B cell (primary cell): Measurements from ENCODE around the gene TMPRSS13. TPM values are rescaled to one million over a fixed set of nuclear protein-coding genes. Genes with fewer than 3 reads are reported as not detected.

ENCODE experiments used
- ATAC-seq: fragments of 200-7000 bp; cut with Tn5 transposase; one replicate; pipeline ENCODE4 v1.10.0; 2021; ENCODE audit warnings: low read depth, mild to moderate bottlenecking, moderate number of reproducible peaks, moderate library complexity
- CTCF ChIA-PET: fragments of 350-600 bp; sonication (Branson Sonifier 250); formaldehyde crosslinking; loops from one replicate; lab custom pipeline; 2021; ENCODE audit warnings: antibody characterized with exemption, inconsistent platforms; lab: Charles Lee
- POLR2A ChIA-PET: fragments of 350-600 bp; sonication (Branson Sonifier 250); formaldehyde crosslinking; loops from one replicate; lab custom pipeline; 2021; ENCODE audit warnings: antibody characterized with exemption; lab: Charles Lee
- DNase-seq: peaks from one replicate; pipeline ENCODE4 v3.0.0; 2013
- H2AFZ ChIP-seq: 2 replicates; pipeline ENCODE4 v1.6.1; 2012; ENCODE audit warnings: mild to moderate bottlenecking, low read depth, low read length; ENCODE audit not compliant: insufficient read depth, poor library complexity, severe bottlenecking
- H3K27ac ChIP-seq, 2 donors: 1 replicate in 1 of 2; 2 replicates in 1 of 2; pipeline ENCODE4 v1.5.1; 2012 to 2013; ENCODE audit warnings: low read length in 2 of 2, mild to moderate bottlenecking in 2 of 2, moderate library complexity in 1 of 2
- H3K27me3 ChIP-seq, 4 experiments: fragments of 200-600 bp in 1 of 4; sonication (generic) in 1 of 4; replicated peaks in 1 of 4; 1 replicate in 2 of 4; 2 replicates in 2 of 4; pipeline versions ENCODE4 v1.6.1 to v1.7.0; 2013 to 2016; ENCODE audit warnings: low read length in 3 of 4, mild to moderate bottlenecking in 2 of 4, mixed read lengths in 1 of 4, moderate library complexity in 1 of 4; ENCODE audit not compliant: insufficient read depth in 4 of 4, control insufficient read depth in 3 of 4; ENCODE audit errors: control extremely low read depth in 1 of 4
- H3K36me3 ChIP-seq, 2 experiments: replicated peaks in 1 of 2; 1 replicate in 1 of 2; 2 replicates in 1 of 2; pipeline versions ENCODE4 v1.6.1 to v1.7.1; 2013; ENCODE audit warnings: low read length in 1 of 2; ENCODE audit not compliant: insufficient read depth in 2 of 2, control insufficient read depth in 1 of 2; ENCODE audit errors: control extremely low read depth in 1 of 2, extremely low read depth in 1 of 2
- H3K4me1 ChIP-seq, 2 donors: fragments of 200-600 bp in 1 of 2; sonication (generic) in 1 of 2; 1 replicate in 1 of 2; 2 replicates in 1 of 2; pipeline versions ENCODE4 v1.5.1 to v1.6.1; 2013 to 2017; ENCODE audit warnings: low read length in 2 of 2; ENCODE audit not compliant: control insufficient read depth in 2 of 2, insufficient read depth in 2 of 2
- H3K4me2 ChIP-seq: replicated peaks from 2 replicates; pipeline ENCODE3; 2012; ENCODE audit warnings: mild to moderate bottlenecking, low read depth, low read length; ENCODE audit not compliant: poor library complexity, severe bottlenecking
- H3K4me3 ChIP-seq, 5 experiments: fragments of 200-600 bp in 1 of 5; sonication (generic) in 1 of 5; 1 replicate in 3 of 5; 2 replicates in 2 of 5; pipeline versions ENCODE4 v1.5.1 to v1.7.0; 2011 to 2016; ENCODE audit warnings: low read length in 4 of 5, mild to moderate bottlenecking in 4 of 5, low read depth in 2 of 5, control low read depth in 1 of 5, moderate library complexity in 1 of 5; ENCODE audit not compliant: insufficient read depth in 1 of 5; ENCODE audit errors: control extremely low read depth in 1 of 5, extremely low read depth in 1 of 5
- H3K79me2 ChIP-seq: fragments of 200-600 bp; sonication (generic); one replicate; pipeline ENCODE4 v1.6.0; 2016; ENCODE audit warnings: low read length; ENCODE audit not compliant: control insufficient read depth, insufficient read depth
- H3K9ac ChIP-seq: fragments of 200-600 bp; sonication (generic); 2 replicates; pipeline ENCODE4 v1.6.1; 2017; ENCODE audit warnings: mild to moderate bottlenecking, low read length, moderate library complexity
- H3K9me3 ChIP-seq, 3 donors: one replicate each; pipeline versions ENCODE4 v1.6.1 to v1.7.1; 2013; ENCODE audit warnings: low read length in 2 of 3; ENCODE audit not compliant: control insufficient read depth in 2 of 3, insufficient read depth in 1 of 3; ENCODE audit errors: control extremely low read depth in 1 of 3
- H4K20me1 ChIP-seq: 2 replicates; pipeline ENCODE4 v1.6.0; 2012; ENCODE audit warnings: mild to moderate bottlenecking, low read length; ENCODE audit not compliant: insufficient read depth, control insufficient read depth, poor library complexity, severe bottlenecking
- H3K27ac Mint-ChIP-seq: one replicate; pipeline ENCODE4 v1.8.0; 2021; ENCODE audit warnings: mixed read lengths
- H3K27me3 Mint-ChIP-seq: one replicate; pipeline ENCODE4 v1.8.0; 2021; ENCODE audit warnings: mixed read lengths
- H3K4me1 Mint-ChIP-seq: one replicate; pipeline ENCODE4 v1.8.0; 2021; ENCODE audit warnings: mixed read lengths
- H3K4me3 Mint-ChIP-seq: one replicate; pipeline ENCODE4 v1.8.0; 2021; ENCODE audit warnings: mixed read lengths
- H3K9me3 Mint-ChIP-seq: one replicate; pipeline ENCODE4 v1.8.0; 2022; ENCODE audit warnings: mixed read lengths; ENCODE audit not compliant: insufficient read depth
- CTCF ChIP-seq: fragments of 200-600 bp; IDR thresholded peaks from one replicate; pipeline ENCODE4 v1.8.0; 2022; ENCODE audit warnings: antibody characterized with exemption, mild to moderate bottlenecking
- EZH2 ChIP-seq: IDR thresholded peaks from 2 replicates; pipeline ENCODE4 v1.6.1; 2012; ENCODE audit warnings: borderline replicate concordance, low read depth, mild to moderate bottlenecking, moderate library complexity, low read length; ENCODE audit not compliant: insufficient read depth, poor library complexity, severe bottlenecking
- WGBS: methylation state at CpG from one replicate; pipeline ENCODE4 v1.1.5; 2013; ENCODE audit warnings: missing lambda C conversion rate; ENCODE audit not compliant: insufficient coverage; 5-methylcytosine and 5-hydroxymethylcytosine counted together
- intact Hi-C: fragments of 100-400 bp; cut with micrococcal nuclease; formaldehyde crosslinking; loops from one replicate; pipeline ENCODE4 v1.10.0; 2022
- polyA plus RNA-seq: library from polyadenylated mRNA; depleted of rRNA; stranded (reverse); fragments of >200 nt; gene quantifications from 2 replicates; pipeline ENCODE4 v1.2.3, GENCODE V29; 2012
- total RNA-seq, 2 donors: library from RNA; stranded (reverse); fragments of 120-200 nt in 1 of 2; gene quantifications; 1 replicate in 1 of 2; 2 replicates in 1 of 2; pipeline versions ENCODE4 v1.2.3 to v1.2.4, GENCODE V29; 2013 to 2022

TMPRSS13 gene
- total and polyA plus RNA-seq, 2 donors (not counting 1 experiment from before 2014, with no cell fraction given) = 2.4 to 8.0 TPM

DNA sequence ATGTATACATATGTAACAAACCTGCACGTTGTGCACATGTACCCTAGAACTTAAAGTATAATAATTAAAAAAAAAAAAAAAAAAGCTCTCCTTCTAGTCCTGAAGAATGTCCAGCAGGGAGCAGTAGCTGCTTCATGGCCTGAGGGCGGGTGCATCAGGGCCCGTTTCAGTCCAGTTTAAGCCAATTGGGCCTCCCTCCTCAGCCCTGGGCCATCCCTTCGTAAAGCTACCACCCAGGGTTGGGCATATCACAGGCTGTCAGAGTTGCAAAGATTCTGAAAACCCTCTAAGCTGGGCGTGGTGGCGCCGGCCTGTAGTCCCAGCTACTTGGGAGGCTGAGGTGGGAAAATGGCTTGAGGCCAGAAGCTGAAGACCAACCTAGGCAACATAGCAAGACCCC lies 5.4 kb downstream of the TMPRSS13 start:
- H3K79me2 ChIP-seq = no peaks in the 10 kb centered on the region
- H4K20me1 ChIP-seq = no peaks in the 10 kb centered on the region
- no peak for ATAC-seq
- H3K27ac Mint-ChIP-seq = no peak overlapping the region
- DNase-seq = no peak
- no peak overlapping the region for H3K27ac ChIP-seq
- H3K27me3 Mint-ChIP-seq = peaks cover 11% of the 10 kb centered on the region
- no peaks in the 10 kb centered on the region for H3K36me3 ChIP-seq
- peaks cover 13% of the 10 kb centered on the region for H3K4me1 Mint-ChIP-seq
- H3K9me3 ChIP-seq = no peaks in the 10 kb centered on the region
- peaks cover 13 to 14% of the 10 kb centered on the region in 2 donors for H3K4me1 ChIP-seq
- intact Hi-C loops = no loop called here
- H3K9ac ChIP-seq = no peak overlapping the region
- H3K4me3 ChIP-seq = no peak overlapping the region
- POLR2A ChIA-PET = no interaction called here
- 100% methylated on average over 2 of the region's 7 CpGs for WGBS
- H2AFZ ChIP-seq = no peak overlapping the region
- H3K4me2 ChIP-seq = no peak overlapping the region
- H3K27me3 ChIP-seq = no peaks in the 10 kb centered on the region
- no peaks in the 10 kb centered on the region for H3K9me3 Mint-ChIP-seq
- TF ChIP-seq EZH2 (no peak), CTCF (no peak)
- H3K4me3 Mint-ChIP-seq = no peak overlapping the region
- CTCF ChIA-PET = interaction anchor here (1.5 to 2.0 kb wide), 2 partner anchors 19 to 23 kb away, joined by 3 to 9 read pairs; no protein-coding TSS in a partner anchor

GRCh38 chr11:117923275-117923674 lies 5.9 kb downstream of the TMPRSS13 start:
- no peaks in the 10 kb centered on the region for H3K9me3 ChIP-seq
- H3K9ac ChIP-seq = no peak overlapping the region
- no peaks in the 10 kb centered on the region for H3K9me3 Mint-ChIP-seq
- no peak overlapping the region for H3K4me3 ChIP-seq
- TF ChIP-seq CTCF (no peak), EZH2 (no peak)
- no peaks in the 10 kb centered on the region for H4K20me1 ChIP-seq
- no peaks in the 10 kb centered on the region for H3K27me3 ChIP-seq
- H3K36me3 ChIP-seq = no peaks in the 10 kb centered on the region
- H2AFZ ChIP-seq = no peak overlapping the region
- WGBS = 98% methylated on average over 3 of the region's 4 CpGs
- H3K79me2 ChIP-seq = no peaks in the 10 kb centered on the region
- no peak overlapping the region for H3K4me3 Mint-ChIP-seq
- H3K4me2 ChIP-seq = no peak overlapping the region
- CTCF ChIA-PET = interaction anchor here (2.0 kb wide), 1 partner anchor 24 kb away, joined by 9 read pairs; no protein-coding TSS in a partner anchor
- peaks cover 9% of the 10 kb centered on the region for H3K27me3 Mint-ChIP-seq
- ATAC-seq = no peak
- H3K27ac Mint-ChIP-seq = no peak overlapping the region
- intact Hi-C loops = no loop called here
- no peak for DNase-seq
- H3K4me1 ChIP-seq = peaks cover 13 to 14% of the 10 kb centered on the region in 2 donors
- H3K4me1 Mint-ChIP-seq = peaks cover 13% of the 10 kb centered on the region
- POLR2A ChIA-PET = no interaction called here
- no peak overlapping the region for H3K27ac ChIP-seq
